Gastrocnemius medialis (tissue), 4 donors: ENCODE measurements around the gene ITPKB. TPM values are rescaled to one million over a fixed set of nuclear protein-coding genes. Genes with fewer than 3 reads are reported as not detected.
"Not testable (repeated sequence)": the region's sequence is repeated elsewhere in the genome, so short reads cannot be mapped to it uniquely, and the experiment has no call there.

Experiments used
- ATAC-seq, 2 donors: fragments of 150-250 bp; one replicate each; pipeline ENCODE4 v1.9.1; 2016
- DNase-seq, 2 donors: peaks; one replicate each; pipeline ENCODE4 v3.0.0-alpha.2; 2019
- H3K27ac ChIP-seq, 4 donors: fragments of 200-600 bp; sonication (generic); 1 replicate in 1 of 4; 2 replicates in 3 of 4; pipeline ENCODE4 v1.5.1; 2016 to 2018; ENCODE audit warnings: mild to moderate bottlenecking in 2 of 4, moderate library complexity in 1 of 4
- H3K27me3 ChIP-seq, 3 donors: fragments of 200-600 bp; sonication (generic) in 2 of 3; 1 replicate in 1 of 3; 2 replicates in 2 of 3; pipeline versions ENCODE4 v1.5.1 to v1.6.0; 2016 to 2019; ENCODE audit warnings: mild to moderate bottlenecking in 1 of 3, moderate library complexity in 1 of 3
- H3K36me3 ChIP-seq, 2 donors: fragments of 200-600 bp; sonication (generic) in 1 of 2; one replicate each; pipeline ENCODE4 v1.5.1; 2017 to 2018
- H3K4me1 ChIP-seq, 2 donors: fragments of 200-600 bp; sonication (generic) in 1 of 2; one replicate each; pipeline ENCODE4 v1.5.1; 2016 to 2017; ENCODE audit warnings: mild to moderate bottlenecking in 2 of 2
- H3K4me3 ChIP-seq, 4 donors: fragments of 200-600 bp; sonication (generic) in 3 of 4; 1 replicate in 1 of 4; 2 replicates in 3 of 4; pipeline ENCODE4 v1.5.1; 2016 to 2019; ENCODE audit warnings: mild to moderate bottlenecking in 2 of 4
- H3K9me3 ChIP-seq, 3 donors: fragments of 200-600 bp; sonication (generic) in 2 of 3; 1 replicate in 1 of 3; 2 replicates in 2 of 3; pipeline ENCODE4 v1.5.1; 2016 to 2019
- POLR2A ChIP-seq, 2 donors: fragments of 450-650 bp; IDR thresholded peaks; one replicate each; pipeline ENCODE4 v1.6.1; 2017; ENCODE audit warnings: antibody characterized with exemption in 2 of 2, mild to moderate bottlenecking in 2 of 2, moderate library complexity in 2 of 2
- in situ Hi-C, 4 donors: fragments of 200-750 bp; cut with MboI; loops; one replicate each; pipeline versions ENCODE4 v1.15.0 to v1.8.0; 2017; ENCODE audit warnings: low sequenced_read_pairs in 4 of 4
- intact Hi-C: fragments of 100-400 bp; cut with DNase I; formaldehyde crosslinking; loops from one replicate; pipeline ENCODE4 v1.15.1; 2023; ENCODE audit warnings: low total_unique reads
- total RNA-seq, 4 donors: library from RNA; depleted of rRNA; stranded (reverse); fragments of >200 nt; gene quantifications; one replicate each; pipeline versions ENCODE4 v1.1.0 to v1.2.3, GENCODE V29; 2016
- TF ChIP-seq, protein P1 (sequence below), 5 experiments: fragments of 450-650 bp in 3 of 5; fragments of 200-600 bp in 2 of 5; sonication (generic) in 2 of 5; IDR thresholded peaks in 4 of 5; conservative IDR thresholded peaks in 1 of 5; 1 replicate in 4 of 5; 2 replicates in 1 of 5; pipeline ENCODE4 v1.5.1; 2016 to 2019; ENCODE audit warnings: antibody characterized with exemption in 5 of 5, mild to moderate bottlenecking in 3 of 5, moderate library complexity in 3 of 5

The ITPKB gene
- total RNA-seq, 4 donors from 2014 or later, result 7.1 to 13.9 (median 7.8) TPM

DNA sequence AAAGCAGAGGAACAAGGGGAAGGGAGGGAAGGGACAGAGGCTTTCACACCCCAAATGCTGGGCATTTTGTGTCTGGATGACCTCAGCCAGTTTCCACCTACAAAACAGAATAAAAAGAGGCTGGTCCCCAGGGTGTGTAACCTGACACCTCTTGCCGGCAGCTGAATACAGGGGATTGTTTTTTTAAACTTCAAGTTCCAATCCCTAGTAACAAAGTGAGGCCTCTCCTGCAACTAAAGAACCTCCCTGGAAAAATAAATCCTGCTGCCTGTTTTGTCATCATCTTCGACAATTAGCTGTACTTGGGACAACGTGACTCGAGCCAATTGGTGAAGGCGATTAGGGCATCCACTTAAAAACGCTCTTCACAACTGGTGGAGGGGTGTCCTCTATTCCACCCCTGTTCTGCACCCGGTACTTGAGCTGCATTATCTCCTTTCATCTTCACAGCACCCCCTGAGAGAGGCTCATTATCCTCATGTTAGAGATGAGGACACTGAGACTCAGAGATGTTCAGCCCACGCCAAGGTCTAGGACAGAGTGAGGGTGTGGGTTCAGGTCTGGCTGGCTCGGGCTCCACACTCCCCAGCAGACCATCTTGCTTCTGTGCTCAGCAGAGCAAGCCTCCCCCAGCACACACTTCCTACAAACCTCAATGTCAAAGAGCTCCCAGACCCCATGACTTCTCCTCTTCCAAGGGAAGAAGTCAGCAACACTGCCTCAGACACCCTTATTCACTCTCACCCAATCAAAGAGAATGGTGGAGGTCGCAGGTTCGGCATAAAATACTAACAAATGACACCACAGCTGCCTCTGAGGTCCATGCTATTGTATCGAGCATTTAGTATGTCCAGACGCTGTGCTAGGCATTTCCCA, 15.2 kb downstream of the ITPKB start:
- no peak overlapping the region for H3K4me3 ChIP-seq
- peaks cover 28 to 36% of the 10 kb centered on the region in 2 donors for H3K4me1 ChIP-seq
- no peaks in the 10 kb centered on the region for H3K36me3 ChIP-seq
- in situ Hi-C loops, result no loop called here
- intact Hi-C loops, result no loop called here
- H3K9me3 ChIP-seq, result no peaks in the 10 kb centered on the region
- DNase-seq, result no peak
- H3K27ac ChIP-seq, result peak overlapping the region; percentile 18 to 51 (median 40)
- no peaks in the 10 kb centered on the region for H3K27me3 ChIP-seq
- no peak for TF ChIP-seq POLR2A (IDR thresholded peaks at IDR 0.05)
- TF ChIP-seq, protein P1, sequence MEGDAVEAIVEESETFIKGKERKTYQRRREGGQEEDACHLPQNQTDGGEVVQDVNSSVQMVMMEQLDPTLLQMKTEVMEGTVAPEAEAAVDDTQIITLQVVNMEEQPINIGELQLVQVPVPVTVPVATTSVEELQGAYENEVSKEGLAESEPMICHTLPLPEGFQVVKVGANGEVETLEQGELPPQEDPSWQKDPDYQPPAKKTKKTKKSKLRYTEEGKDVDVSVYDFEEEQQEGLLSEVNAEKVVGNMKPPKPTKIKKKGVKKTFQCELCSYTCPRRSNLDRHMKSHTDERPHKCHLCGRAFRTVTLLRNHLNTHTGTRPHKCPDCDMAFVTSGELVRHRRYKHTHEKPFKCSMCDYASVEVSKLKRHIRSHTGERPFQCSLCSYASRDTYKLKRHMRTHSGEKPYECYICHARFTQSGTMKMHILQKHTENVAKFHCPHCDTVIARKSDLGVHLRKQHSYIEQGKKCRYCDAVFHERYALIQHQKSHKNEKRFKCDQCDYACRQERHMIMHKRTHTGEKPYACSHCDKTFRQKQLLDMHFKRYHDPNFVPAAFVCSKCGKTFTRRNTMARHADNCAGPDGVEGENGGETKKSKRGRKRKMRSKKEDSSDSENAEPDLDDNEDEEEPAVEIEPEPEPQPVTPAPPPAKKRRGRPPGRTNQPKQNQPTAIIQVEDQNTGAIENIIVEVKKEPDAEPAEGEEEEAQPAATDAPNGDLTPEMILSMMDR (IDR thresholded peaks at IDR 0.05 in 4 of 5, conservative IDR thresholded peaks at IDR 0.05 in 1 of 5), result no peak
- peak in 1 of 2 donors; percentile 34 for ATAC-seq

DNA sequence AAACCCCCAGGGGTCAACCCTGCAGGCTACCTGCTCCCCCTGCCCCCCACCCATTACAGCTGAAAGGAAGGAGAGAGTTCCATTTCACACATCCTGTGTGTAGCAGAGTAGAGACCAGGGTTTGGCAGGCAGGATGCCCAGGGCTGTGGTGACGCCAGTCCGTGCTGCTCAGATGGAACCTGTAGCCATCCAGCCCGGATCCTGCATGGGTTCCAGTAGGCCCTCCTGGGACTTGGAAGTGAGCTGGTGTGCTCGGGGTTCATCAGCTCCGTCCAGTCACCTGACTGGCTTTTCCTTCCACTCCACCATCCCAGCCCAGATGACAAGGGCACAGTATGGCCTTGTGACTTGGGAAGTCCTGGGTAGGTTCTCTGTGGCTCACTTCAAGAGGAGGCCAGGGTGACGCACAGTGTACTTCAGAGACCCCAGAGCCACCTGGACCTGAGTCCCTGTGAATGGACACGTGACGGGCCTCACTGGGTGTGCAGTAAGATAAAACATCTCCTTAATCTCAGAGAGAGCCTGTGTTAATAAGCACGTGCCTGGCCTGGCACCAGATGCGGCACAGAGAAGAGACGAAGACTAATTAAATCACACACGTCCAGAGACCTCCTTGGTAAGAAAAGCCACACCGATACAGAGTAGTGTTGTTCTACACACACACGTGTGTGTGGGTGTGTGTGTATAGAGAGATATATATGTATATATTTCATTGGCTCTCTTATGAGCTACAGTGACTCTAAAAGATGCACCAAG, 16.0 kb downstream of the ITPKB start:
- no peak overlapping the region for H3K4me3 ChIP-seq
- DNase-seq, result no peak
- in situ Hi-C loops (no loop called here), intact Hi-C loops (no loop called here)
- no peaks in the 10 kb centered on the region for H3K9me3 ChIP-seq
- peaks cover 28% of the 10 kb centered on the region in 2 donors for H3K4me1 ChIP-seq
- TF ChIP-seq, protein P1 (IDR thresholded peaks at IDR 0.05 in 4 of 5, conservative IDR thresholded peaks at IDR 0.05 in 1 of 5), result no peak
- no peak for TF ChIP-seq POLR2A (IDR thresholded peaks at IDR 0.05)
- ATAC-seq, result no peak
- H3K27ac ChIP-seq, result peak overlapping the region; percentile 11 to 51 (median 40)
- no peaks in the 10 kb centered on the region for H3K27me3 ChIP-seq
- H3K36me3 ChIP-seq, result no peaks in the 10 kb centered on the region

DNA sequence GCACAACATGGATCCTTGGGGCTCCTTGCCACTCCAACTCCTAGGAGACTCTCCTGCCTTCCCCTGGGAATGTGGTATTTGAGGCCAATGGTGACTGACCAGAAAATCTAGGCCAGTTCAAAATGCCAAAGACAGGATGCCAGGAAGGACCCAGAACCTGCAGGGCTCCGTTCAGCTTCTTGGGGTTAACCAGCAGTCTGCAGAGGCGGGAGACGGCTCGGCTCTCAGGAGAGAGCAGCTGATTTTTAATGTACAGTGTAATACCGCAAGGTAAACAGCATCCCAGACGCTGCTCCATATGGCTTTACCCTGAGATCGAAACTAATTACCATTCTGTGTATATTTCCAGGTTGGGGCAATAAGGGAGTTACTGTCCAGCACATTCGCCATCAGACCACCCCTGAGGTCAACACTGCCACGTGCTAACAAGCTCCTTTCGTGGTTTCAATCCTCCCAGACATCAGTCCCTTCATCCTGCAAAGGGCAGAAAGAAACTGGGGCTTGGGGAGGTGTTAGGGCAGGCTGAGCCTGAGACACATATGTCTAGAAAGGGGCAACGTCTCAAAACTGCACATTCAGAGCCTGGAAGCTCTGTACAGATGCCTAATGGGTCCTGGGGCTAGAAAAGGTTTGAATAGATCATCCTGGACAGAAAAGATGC, 16.7 kb downstream of the ITPKB start:
- Histone ChIP-seq H3K27me3 (no peaks in the 10 kb centered on the region), H3K27ac (no peak overlapping the region), H3K36me3 (no peaks in the 10 kb centered on the region), H3K4me3 (no peak overlapping the region), H3K9me3 (no peaks in the 10 kb centered on the region), H3K4me1 (peaks cover 27 to 29% of the 10 kb centered on the region in 2 donors)
- in situ Hi-C loops (no loop called here), intact Hi-C loops (no loop called here)
- ATAC-seq (no peak), DNase-seq (no peak)
- no peak for TF ChIP-seq POLR2A (IDR thresholded peaks at IDR 0.05)
- TF ChIP-seq, protein P1 (IDR thresholded peaks at IDR 0.05 in 4 of 5, conservative IDR thresholded peaks at IDR 0.05 in 1 of 5), result no peak

DNA sequence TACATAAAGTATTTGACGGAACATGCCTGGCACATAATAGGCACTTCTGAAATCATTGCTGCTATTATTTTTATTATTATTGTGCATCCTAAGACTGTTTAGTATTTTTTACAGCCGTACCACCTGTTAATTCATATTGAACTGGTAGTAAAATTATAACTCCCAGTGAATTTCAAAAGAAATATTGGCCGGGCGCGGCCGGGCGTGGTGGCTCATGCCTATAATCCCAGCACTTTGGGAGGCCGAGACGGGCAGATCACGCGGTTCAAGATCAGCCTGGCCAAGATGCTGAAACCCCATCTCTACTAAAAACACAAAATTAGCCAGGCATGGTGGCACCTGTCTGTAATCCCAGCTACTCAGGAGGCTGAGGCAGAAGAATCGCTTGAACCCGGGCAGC, 18.5 kb downstream of the ITPKB start:
- intact Hi-C loops, H3K4me3 ChIP-seq, ATAC-seq, H3K9me3 ChIP-seq, H3K27me3 ChIP-seq, in situ Hi-C loops, H3K27ac ChIP-seq, H3K36me3 ChIP-seq, DNase-seq: not testable (repeated sequence)
- H3K4me1 ChIP-seq, result peaks cover 20 to 28% of the 10 kb centered on the region in 2 donors
